Measurements from ENCODE around the gene PSMA8. TPM values are rescaled to one million over a fixed set of nuclear protein-coding genes. Genes with fewer than 3 reads are reported as not detected.

Gene PSMA8
- total and polyA plus RNA-seq, 2 of the 13 experiments (the other 11 are each of a cell fraction or from before 2014, with no cell fraction given), result not detected

GRCh38 chr18:26134107-26134506, 438 bp downstream of the PSMA8 start:
- no peak for FAIRE-seq
- Histone ChIP-seq H3K27me3 (ENCODE audit: control insufficient read depth in 1 of 2, insufficient read depth in 2 of 2, low read length in 2 of 2) (peaks cover 0 to 2% of the 10 kb centered on the region in 2 experiments; a peak in 1 of 5 replicates), H3K4me1 (ENCODE audit: insufficient read depth, low read length) (no peaks in the 10 kb centered on the region), H2AFZ (ENCODE audit: low read length) (no peak overlapping the region), H3K79me2 (ENCODE audit: insufficient read depth, low read length) (no peaks in the 10 kb centered on the region), H3K9me3 (ENCODE audit: low read length) (no peaks in the 10 kb centered on the region), H3K4me2 (ENCODE audit: low read depth, low read length) (no peak overlapping the region), H3K9ac (ENCODE audit: insufficient read depth, low read depth, low read length) (no peak overlapping the region), H4K20me1 (ENCODE audit: insufficient read depth, low read length) (no peaks in the 10 kb centered on the region), H3K27ac (ENCODE audit: extremely low read length, insufficient read depth, low read length) (no peak overlapping the region), H3K4me3 (replicated peaks in 1 of 3; ENCODE audit: insufficient read depth in 1 of 3, low read depth in 2 of 3, low read length in 3 of 3) (no peak overlapping the region), H3K36me3 (replicated peaks in 1 of 2; ENCODE audit: control insufficient read depth in 1 of 2, insufficient read depth in 2 of 2, low read length in 2 of 2) (no peaks in the 10 kb centered on the region)
- BruUV-seq (replicated peaks), result no TSS peak
- WGBS (ENCODE audit: low lambda C conversion rate), result 65% methylated on average over 6 of the region's 6 CpGs
- TF ChIP-seq SMYD3 (CRISPR knock-in tag; IDR thresholded peaks at IDR 0.05) (no peak), MIXL1 (CRISPR knock-in tag; IDR thresholded peaks at IDR 0.05) (no peak), SOX13 (IDR thresholded peaks at IDR 0.05) (no peak), SOX13 (CRISPR knock-in tag; conservative IDR thresholded peaks at IDR 0.05 in 1 of 2, IDR thresholded peaks at IDR 0.05 in 1 of 2) (no peak), AFF4 (CRISPR knock-in tag; IDR thresholded peaks at IDR 0.05) (no peak), ZKSCAN8 (CRISPR knock-in tag; IDR thresholded peaks at IDR 0.05; ENCODE audit: borderline replicate concordance) (no peak), FOXJ3 (CRISPR knock-in tag; IDR thresholded peaks at IDR 0.05; ENCODE audit: borderline replicate concordance) (no peak)
- TF ChIP-seq, protein P1, sequence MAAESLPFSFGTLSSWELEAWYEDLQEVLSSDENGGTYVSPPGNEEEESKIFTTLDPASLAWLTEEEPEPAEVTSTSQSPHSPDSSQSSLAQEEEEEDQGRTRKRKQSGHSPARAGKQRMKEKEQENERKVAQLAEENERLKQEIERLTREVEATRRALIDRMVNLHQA (CRISPR knock-in tag; IDR thresholded peaks at IDR 0.05), result no peak
- intact Hi-C loops (cut with micrococcal nuclease; ENCODE audit: unreplicated experiment), result no loop called here
- ChIA-PET CTCF (ENCODE audit: low intra/inter-chr PET ratio, low total read pairs) (no interaction called here), POLR2A (no interaction called here)
- in situ Hi-C loops (cut with HindIII; ENCODE audit: extremely low pct_ligation_motif_present, low pct_unique_long_range_greater_than_20kb), result no loop called here
- ATAC-seq, result no peak
- DNase-seq (ENCODE audit: low spot score), result no peak

Data from HepG2 (cell line).